OCI-LY3 (cell line): ENCODE data around the gene TCF12.

Experiments
- EZH2phosphoT487 ChIP-seq: fragments of 200-600 bp; shearing (Covaris generic); IDR thresholded peaks from 2 replicates; pipeline ENCODE4 v1.6.1; 2018; ENCODE audit warnings: antibody characterized with exemption, mixed run types, low read depth
- TF ChIP-seq, protein P1 (sequence below): fragments of 200-600, 300-600 bp; sonication (generic); IDR thresholded peaks from 2 replicates; pipeline ENCODE4 v1.5.1; 2014; ENCODE audit warnings: antibody characterized with exemption, low read length, low read depth

- TF ChIP-seq, protein P1, sequence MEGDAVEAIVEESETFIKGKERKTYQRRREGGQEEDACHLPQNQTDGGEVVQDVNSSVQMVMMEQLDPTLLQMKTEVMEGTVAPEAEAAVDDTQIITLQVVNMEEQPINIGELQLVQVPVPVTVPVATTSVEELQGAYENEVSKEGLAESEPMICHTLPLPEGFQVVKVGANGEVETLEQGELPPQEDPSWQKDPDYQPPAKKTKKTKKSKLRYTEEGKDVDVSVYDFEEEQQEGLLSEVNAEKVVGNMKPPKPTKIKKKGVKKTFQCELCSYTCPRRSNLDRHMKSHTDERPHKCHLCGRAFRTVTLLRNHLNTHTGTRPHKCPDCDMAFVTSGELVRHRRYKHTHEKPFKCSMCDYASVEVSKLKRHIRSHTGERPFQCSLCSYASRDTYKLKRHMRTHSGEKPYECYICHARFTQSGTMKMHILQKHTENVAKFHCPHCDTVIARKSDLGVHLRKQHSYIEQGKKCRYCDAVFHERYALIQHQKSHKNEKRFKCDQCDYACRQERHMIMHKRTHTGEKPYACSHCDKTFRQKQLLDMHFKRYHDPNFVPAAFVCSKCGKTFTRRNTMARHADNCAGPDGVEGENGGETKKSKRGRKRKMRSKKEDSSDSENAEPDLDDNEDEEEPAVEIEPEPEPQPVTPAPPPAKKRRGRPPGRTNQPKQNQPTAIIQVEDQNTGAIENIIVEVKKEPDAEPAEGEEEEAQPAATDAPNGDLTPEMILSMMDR, result no peak
- TF ChIP-seq EZH2phosphoT487, result no peak
Measured at GRCh38 chr15:57203906-57204305, 285.5 kb downstream of the TCF12 start.
